Breast epithelium (tissue), 4 donors: Measurements from ENCODE around the gene COG1. TPM values are rescaled to one million over a fixed set of nuclear protein-coding genes. Genes with fewer than 3 reads are reported as not detected.
A peak's percentile ranks its signal among the peaks of the same experiment; 100 is the strongest.

Experiments used
- DNase-seq, 2 donors: peaks; one replicate each; pipeline ENCODE4 v3.0.0-alpha.2; 2019; ENCODE audit warnings: low spot score in 2 of 2
- H3K27ac ChIP-seq, 2 donors: fragments of 200-600 bp; sonication (generic) in 1 of 2; one replicate each; pipeline ENCODE4 v1.5.1; 2016 to 2019; ENCODE audit warnings: mild to moderate bottlenecking in 1 of 2
- H3K27me3 ChIP-seq, 2 donors: fragments of 200-600 bp; sonication (generic) in 1 of 2; one replicate each; pipeline versions ENCODE4 v1.5.1 to v1.6.0; 2017 to 2019; ENCODE audit warnings: control low read depth in 1 of 2, mild to moderate bottlenecking in 1 of 2
- H3K36me3 ChIP-seq: fragments of 200-600 bp; one replicate; pipeline ENCODE4 v1.5.1; 2019
- H3K4me1 ChIP-seq, 2 donors: fragments of 200-600 bp; sonication (generic); one replicate each; pipeline ENCODE4 v1.5.1; 2016 to 2019; ENCODE audit warnings: control low read depth in 1 of 2
- H3K4me3 ChIP-seq, 3 donors: fragments of 200-600 bp; sonication (generic); 1 replicate in 2 of 3; 2 replicates in 1 of 3; pipeline ENCODE4 v1.5.1; 2016 to 2019; ENCODE audit warnings: mild to moderate bottlenecking in 3 of 3, moderate library complexity in 2 of 3
- H3K9me3 ChIP-seq, 2 donors: fragments of 200-600 bp; sonication (generic) in 1 of 2; one replicate each; pipeline ENCODE4 v1.5.1; 2016 to 2019; ENCODE audit warnings: control low read depth in 1 of 2
- POLR2A ChIP-seq: fragments of 450-650 bp; IDR thresholded peaks from one replicate; pipeline ENCODE4 v1.6.1; 2016; ENCODE audit warnings: antibody characterized with exemption, mild to moderate bottlenecking, moderate library complexity
- POLR2AphosphoS5 ChIP-seq, 3 donors: sonication (generic); formaldehyde crosslinking; IDR thresholded peaks; one replicate each; pipeline ENCODE4 v1.6.1; 2017; ENCODE audit warnings: antibody characterized with exemption in 3 of 3
- intact Hi-C: fragments of 100-400 bp; cut with DNase I; formaldehyde crosslinking; loops from one replicate; pipeline ENCODE4 v1.15.1; 2023; ENCODE audit warnings: low total_unique reads
- total RNA-seq, 3 donors: library from RNA; depleted of rRNA; stranded (reverse); fragments of >200 nt; gene quantifications; one replicate each; pipeline ENCODE4 v1.1.0, GENCODE V29; 2016
- TF ChIP-seq, protein P1 (sequence below), 3 donors: fragments of 450-650 bp; IDR thresholded peaks; one replicate each; pipeline ENCODE4 v1.5.1; 2016 to 2017; ENCODE audit warnings: antibody characterized with exemption in 3 of 3, mild to moderate bottlenecking in 3 of 3, moderate library complexity in 3 of 3

COG1 gene
- total RNA-seq, 3 donors from 2014 or later, result 22.9 to 40.3 (median 36.1) TPM

DNA sequence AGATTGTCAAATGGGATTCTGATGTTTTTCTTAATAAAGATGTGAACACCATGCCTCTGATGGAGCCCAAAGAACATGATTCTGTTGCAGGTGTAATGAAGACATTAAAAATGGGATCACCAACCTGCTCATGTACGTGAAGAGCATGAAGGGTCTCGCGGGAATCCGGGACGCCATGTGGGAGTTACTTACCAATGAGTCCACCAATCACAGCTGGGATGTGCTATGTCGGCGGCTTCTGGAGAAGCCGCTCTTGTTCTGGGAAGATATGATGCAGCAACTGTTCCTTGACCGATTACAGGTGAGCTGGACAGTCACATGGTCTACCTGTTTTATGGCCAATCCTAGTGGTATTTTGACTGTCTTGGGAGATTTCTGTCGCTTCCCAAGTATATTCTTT lies 7.6 kb downstream of the COG1 start:
- no peak for TF ChIP-seq POLR2AphosphoS5 (IDR thresholded peaks at IDR 0.05)
- TF ChIP-seq, protein P1, sequence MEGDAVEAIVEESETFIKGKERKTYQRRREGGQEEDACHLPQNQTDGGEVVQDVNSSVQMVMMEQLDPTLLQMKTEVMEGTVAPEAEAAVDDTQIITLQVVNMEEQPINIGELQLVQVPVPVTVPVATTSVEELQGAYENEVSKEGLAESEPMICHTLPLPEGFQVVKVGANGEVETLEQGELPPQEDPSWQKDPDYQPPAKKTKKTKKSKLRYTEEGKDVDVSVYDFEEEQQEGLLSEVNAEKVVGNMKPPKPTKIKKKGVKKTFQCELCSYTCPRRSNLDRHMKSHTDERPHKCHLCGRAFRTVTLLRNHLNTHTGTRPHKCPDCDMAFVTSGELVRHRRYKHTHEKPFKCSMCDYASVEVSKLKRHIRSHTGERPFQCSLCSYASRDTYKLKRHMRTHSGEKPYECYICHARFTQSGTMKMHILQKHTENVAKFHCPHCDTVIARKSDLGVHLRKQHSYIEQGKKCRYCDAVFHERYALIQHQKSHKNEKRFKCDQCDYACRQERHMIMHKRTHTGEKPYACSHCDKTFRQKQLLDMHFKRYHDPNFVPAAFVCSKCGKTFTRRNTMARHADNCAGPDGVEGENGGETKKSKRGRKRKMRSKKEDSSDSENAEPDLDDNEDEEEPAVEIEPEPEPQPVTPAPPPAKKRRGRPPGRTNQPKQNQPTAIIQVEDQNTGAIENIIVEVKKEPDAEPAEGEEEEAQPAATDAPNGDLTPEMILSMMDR (IDR thresholded peaks at IDR 0.05), result no peak
- Histone ChIP-seq H3K4me3 (no peak overlapping the region), H3K27ac (no peak overlapping the region), H3K36me3 (peaks cover 13% of the 10 kb centered on the region), H3K27me3 (no peaks in the 10 kb centered on the region), H3K4me1 (no peaks in the 10 kb centered on the region), H3K9me3 (no peaks in the 10 kb centered on the region)
- intact Hi-C loops, result no loop called here
- DNase-seq, result no peak

DNA sequence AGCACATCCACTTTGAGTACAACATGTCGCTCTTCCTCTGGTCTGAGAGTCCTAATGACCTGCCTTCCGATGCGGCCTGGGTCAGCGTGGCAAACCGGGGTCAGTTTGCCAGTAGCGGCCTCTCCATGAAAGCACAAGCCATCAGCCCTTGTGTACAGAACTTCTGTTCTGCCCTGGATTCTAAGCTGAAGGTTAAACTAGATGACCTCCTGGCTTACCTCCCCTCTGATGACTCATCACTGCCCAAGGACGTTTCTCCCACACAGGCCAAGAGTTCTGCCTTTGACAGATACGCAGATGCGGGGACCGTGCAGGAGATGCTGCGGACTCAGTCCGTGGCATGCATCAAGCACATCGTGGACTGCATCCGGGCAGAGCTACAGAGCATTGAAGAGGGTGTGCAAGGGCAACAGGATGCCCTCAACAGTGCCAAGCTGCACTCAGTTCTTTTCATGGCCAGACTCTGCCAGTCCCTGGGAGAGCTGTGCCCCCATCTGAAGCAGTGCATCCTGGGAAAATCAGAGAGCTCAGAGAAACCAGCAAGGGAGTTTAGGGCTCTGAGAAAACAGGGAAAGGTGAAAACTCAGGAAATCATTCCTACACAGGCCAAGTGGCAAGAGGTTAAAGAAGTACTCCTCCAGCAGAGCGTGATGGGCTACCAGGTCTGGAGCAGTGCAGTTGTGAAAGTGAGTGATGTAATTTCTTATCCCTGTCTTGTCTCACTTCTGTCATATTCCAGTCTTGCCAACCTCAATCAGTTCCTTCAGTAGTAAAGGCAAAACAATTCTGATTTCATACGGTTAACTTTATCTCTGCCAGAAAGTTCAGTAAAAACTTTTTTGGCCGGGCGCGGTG lies 8.6 kb downstream of the COG1 start:
- intact Hi-C loops, result no loop called here
- no peaks in the 10 kb centered on the region for H3K27me3 ChIP-seq
- H3K27ac ChIP-seq, result no peak overlapping the region
- no peak for DNase-seq
- no peaks in the 10 kb centered on the region for H3K4me1 ChIP-seq
- H3K36me3 ChIP-seq, result peaks cover 13% of the 10 kb centered on the region
- no peaks in the 10 kb centered on the region for H3K9me3 ChIP-seq
- no peak overlapping the region for H3K4me3 ChIP-seq
- TF ChIP-seq POLR2A (no peak), POLR2AphosphoS5 (IDR thresholded peaks at IDR 0.05) (no peak)
- TF ChIP-seq, protein P1 (IDR thresholded peaks at IDR 0.05), result no peak

DNA sequence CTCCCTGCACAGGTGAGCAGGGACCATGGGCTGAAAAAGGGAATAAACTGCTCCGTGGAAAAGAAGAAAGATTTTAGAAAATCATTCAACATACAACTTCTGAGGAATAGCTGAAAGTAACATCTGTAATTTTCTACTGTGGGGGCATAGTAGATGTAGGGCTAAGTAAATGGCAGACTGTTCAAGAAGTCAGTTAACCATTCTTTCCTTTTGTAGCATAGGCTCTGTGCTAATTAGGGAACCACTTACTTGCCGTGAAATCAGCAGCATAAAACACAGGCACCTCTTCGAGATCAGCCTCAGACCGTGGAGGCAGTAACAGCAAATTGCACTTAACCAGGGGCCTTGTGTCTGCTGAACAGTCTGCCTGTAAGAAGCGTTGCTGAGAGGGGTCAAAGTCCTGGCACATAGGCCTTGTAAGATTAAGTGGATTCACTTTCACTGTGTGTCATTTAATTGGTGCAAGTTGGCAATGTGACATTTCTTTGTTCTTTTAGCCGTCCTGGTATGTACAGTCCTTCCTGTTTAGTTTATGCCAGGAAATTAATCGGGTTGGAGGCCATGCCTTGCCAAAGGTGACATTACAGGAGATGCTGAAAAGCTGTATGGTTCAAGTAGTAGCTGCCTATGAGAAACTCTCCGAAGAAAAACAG lies 10.4 kb downstream of the COG1 start:
- peak in 1 of 2 donors; percentile 17 for DNase-seq
- Histone ChIP-seq H3K4me3 (no peak overlapping the region), H3K27ac (peak overlapping the region; percentile 19 to 65), H3K9me3 (no peaks in the 10 kb centered on the region), H3K36me3 (peaks cover 8% of the 10 kb centered on the region), H3K27me3 (no peaks in the 10 kb centered on the region), H3K4me1 (no peaks in the 10 kb centered on the region)
- intact Hi-C loops, result no loop called here
- TF ChIP-seq POLR2A (no peak), POLR2AphosphoS5 (IDR thresholded peaks at IDR 0.05) (no peak)
- TF ChIP-seq, protein P1 (IDR thresholded peaks at IDR 0.05), result no peak

DNA sequence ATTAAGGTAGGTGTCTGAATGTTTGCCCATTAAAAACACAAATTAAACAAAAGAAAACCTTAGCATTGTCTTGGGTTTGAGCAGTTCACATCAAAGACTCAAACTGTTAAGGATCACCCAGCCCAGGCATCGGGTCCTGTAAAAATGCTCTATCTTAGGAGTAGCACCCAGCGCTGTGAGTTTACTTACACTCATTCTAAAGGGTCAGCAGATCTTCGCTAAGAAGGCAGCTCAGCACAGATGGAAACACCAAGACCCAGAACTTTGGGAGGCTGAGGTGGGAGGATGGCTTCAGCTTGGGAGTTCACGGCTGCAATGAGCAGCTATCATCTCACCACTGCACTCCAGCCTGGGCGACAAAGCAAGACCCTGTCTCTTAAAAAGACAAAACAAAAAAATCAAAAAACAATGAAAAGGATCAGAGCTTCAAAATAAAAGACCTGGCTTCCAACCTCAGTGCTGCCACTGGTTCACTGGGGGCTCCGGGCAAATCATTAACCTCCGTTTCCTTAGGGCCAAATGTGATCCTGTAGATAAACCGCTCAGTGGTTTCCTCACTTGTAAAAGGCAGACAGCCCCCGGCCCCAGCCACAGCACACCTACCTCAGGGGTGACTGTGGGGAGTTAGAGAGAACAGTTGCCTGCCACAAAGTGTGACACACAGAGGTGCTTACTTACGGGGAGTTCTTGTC lies 11.1 kb downstream of the COG1 start:
- no peaks in the 10 kb centered on the region for H3K4me1 ChIP-seq
- no peaks in the 10 kb centered on the region for H3K9me3 ChIP-seq
- H3K36me3 ChIP-seq, result peaks cover 8% of the 10 kb centered on the region
- H3K27me3 ChIP-seq, result no peaks in the 10 kb centered on the region
- DNase-seq, result peak in 1 of 2 donors; percentile 2
- TF ChIP-seq, protein P1 (IDR thresholded peaks at IDR 0.05), result no peak
- no peak for TF ChIP-seq POLR2AphosphoS5 (IDR thresholded peaks at IDR 0.05)
- no peak for TF ChIP-seq POLR2A
- intact Hi-C loops, result no loop called here
- H3K4me3 ChIP-seq, result no peak overlapping the region
- peak overlapping the region; percentile 19 to 65 for H3K27ac ChIP-seq
